Heart left ventricle (tissue), 16 donors: ENCODE results near the gene KLHDC9. TPM values are rescaled to one million over a fixed set of nuclear protein-coding genes. Genes with fewer than 3 reads are reported as not detected.

Source experiments
- ATAC-seq, 4 donors: fragments of 200-7000 bp; cut with Tn5 transposase; one replicate each; pipeline ENCODE4 v1.9.1; 2020 to 2022; ENCODE audit warnings: moderate library complexity in 4 of 4, mild to moderate bottlenecking in 3 of 4, moderate number of reproducible peaks in 1 of 4
- DNase-seq, 5 donors: peaks; one replicate each; pipeline ENCODE4 v3.0.0-alpha.2; 2020
- H3K27ac ChIP-seq, 12 donors: fragments of 200-600 bp; sonication (generic) in 4 of 12; one replicate each; pipeline versions ENCODE4 v1.5.0 to v1.8.0; 2016 to 2022; ENCODE audit warnings: mild to moderate bottlenecking in 2 of 12
- H3K27me3 ChIP-seq, 9 donors: fragments of 200-600 bp; sonication (generic) in 2 of 9; one replicate each; pipeline versions ENCODE4 v1.5.1 to v1.8.0; 2016 to 2022; ENCODE audit warnings: mild to moderate bottlenecking in 3 of 9
- H3K36me3 ChIP-seq, 9 donors: fragments of 200-600 bp; sonication (generic) in 2 of 9; one replicate each; pipeline versions ENCODE4 v1.5.0 to v1.8.0; 2018 to 2022; ENCODE audit warnings: mild to moderate bottlenecking in 2 of 9
- H3K4me1 ChIP-seq, 12 donors: fragments of 200-600 bp; sonication (generic) in 4 of 12; one replicate each; pipeline versions ENCODE4 v1.5.0 to v1.8.0; 2016 to 2022; ENCODE audit warnings: mild to moderate bottlenecking in 3 of 12
- H3K4me3 ChIP-seq, 12 donors: fragments of 200-600 bp; sonication (generic) in 4 of 12; one replicate each; pipeline versions ENCODE4 v1.5.0 to v1.8.0; 2017 to 2022; ENCODE audit warnings: mild to moderate bottlenecking in 9 of 12, moderate library complexity in 4 of 12
- H3K9me3 ChIP-seq, 12 donors: fragments of 200-600 bp; sonication (generic) in 4 of 12; one replicate each; pipeline versions ENCODE4 v1.5.0 to v1.8.0; 2016 to 2022; ENCODE audit warnings: mild to moderate bottlenecking in 1 of 12
- CTCF ChIP-seq, 12 donors: fragments of 200-600 bp; sonication (generic) in 4 of 12; IDR thresholded peaks; one replicate each; pipeline versions ENCODE4 v1.5.0 to v1.8.0; 2018 to 2022; ENCODE audit warnings: antibody characterized with exemption in 12 of 12, mild to moderate bottlenecking in 5 of 12
- POLR2A ChIP-seq, 2 donors: fragments of 450-650 bp; IDR thresholded peaks; one replicate each; pipeline ENCODE4 v1.6.1; 2017; ENCODE audit warnings: antibody characterized with exemption in 2 of 2, mild to moderate bottlenecking in 2 of 2, moderate library complexity in 2 of 2
- WGBS, 4 donors: extraction: QIAGEN DNeasy Blood & Tissue Kit in 2 of 4; methylation state at CpG; one replicate each; pipeline versions ENCODE4 v1.1.5 to v1.1.7; 2013 to 2018; 5-methylcytosine and 5-hydroxymethylcytosine counted together
- intact Hi-C, 10 donors: fragments of 100-400 bp; cut with DNase I; formaldehyde crosslinking; loops; one replicate each; pipeline versions ENCODE4 v1.11.1 to v1.14.2; 2022
- polyA plus RNA-seq, 2 donors: library from polyadenylated mRNA; stranded (reverse); fragments of 200-250 nt; gene quantifications; one replicate each; pipeline ENCODE4 v1.2.3, GENCODE V29; 2013
- total RNA-seq, 9 donors: library from RNA; depleted of rRNA in 2 of 9; stranded (reverse); fragments of >200 nt in 2 of 9; fragmentation: NEBNext Ultra II Directional in 3 of 9; extraction: Animal tissue kit (Norgen Biotek cat#: 25700) in 3 of 9; gene quantifications; one replicate each; pipeline versions ENCODE4 v1.1.0 to v1.2.4, GENCODE V29; 2016 to 2023
- donor health status: ischemic (EF 13 %, LVEDD 7.1; RV severe dilation, severe dysfunction).
- donor health status: healthy with polysubstance abuse.
- donor health status: DM: no; HTN: yes; CAD: no.
- donor health status: DM: no; HTN: no; CAD: no.
- donor health status: ischemic (EF 25% LVEDD 6.9; RV normal size, moderate dysfunction).
- donor health status: ischemic (EF 25% LVEDD 5.7; RV mildly dilated, moderate dysfunction).
- donor health status: healthy.
- donor health status: DM: yes; HTN: yes; CAD: no.
- donor health status: ischemic (EF 35%, LVEDD 5.7; RV mildly dilated, moderate dysfunction).
- donor health status: nonischemic (EF 11% LVEDD 7.7; RV severe dilation, severe dysfunction).
- donor health status: DM: yes; HTN: yes; CAD: no.
- donor health status: PGD.
- donor health status: ischemic (EF 29% LVEDD 5.4; RV normal size, mild dysfunction).
- donor health status: nonischemic (EF 23%, LVEDD 6.1; RV moderate dilation, normal function).

The KLHDC9 gene
- total and polyA plus RNA-seq, 11 donors: 0.43 to 13.3 (median 4.8) TPM

- Histone ChIP-seq H3K27me3 (peaks cover 0 to 5% (median 0%) of the 10 kb centered on the region in 9 donors), H3K4me3 (no peak overlapping the region), H3K36me3 (no peaks in the 10 kb centered on the region), H3K27ac (no peak overlapping the region), H3K4me1 (peaks cover 0 to 3% (median 0%) of the 10 kb centered on the region in 12 donors), H3K9me3 (no peaks in the 10 kb centered on the region)
- 64 to 81% (median 79%) methylated on average over 6 to 9 of the region's 9 CpGs for WGBS, 4 donors
- TF ChIP-seq CTCF (IDR thresholded peaks at IDR 0.05): no peak
- no peak for TF ChIP-seq POLR2A (IDR thresholded peaks at IDR 0.05)
- intact Hi-C loops: no loop called here
- ATAC-seq: no peak
- no peak for DNase-seq
Measured at GRCh38 chr1:161077426-161077825, 20.7 kb upstream of the KLHDC9 start.

- Histone ChIP-seq H3K36me3 (no peaks in the 10 kb centered on the region), H3K9me3 (no peaks in the 10 kb centered on the region), H3K27ac (no peak overlapping the region), H3K4me1 (peaks cover 0 to 16% (median 0%) of the 10 kb centered on the region in 12 donors), H3K27me3 (peaks cover 0 to 5% (median 0%) of the 10 kb centered on the region in 9 donors), H3K4me3 (no peak overlapping the region)
- 51 to 65% (median 52%) methylated on average over 38 to 41 of the region's 41 CpGs for WGBS, 4 donors
- intact Hi-C loops: no loop called here
- TF ChIP-seq CTCF (IDR thresholded peaks at IDR 0.05) (no peak), POLR2A (IDR thresholded peaks at IDR 0.05) (no peak)
- ATAC-seq (no peak), DNase-seq (no peak)
Measured at GRCh38 chr1:161079436-161080110, 18.6 kb upstream of the KLHDC9 start.

- 77 to 85% (median 80%) methylated on average over 5 of the region's 5 CpGs for WGBS, 4 donors
- TF ChIP-seq CTCF (IDR thresholded peaks at IDR 0.05) (no peak), POLR2A (IDR thresholded peaks at IDR 0.05) (no peak)
- intact Hi-C loops: no loop called here
Measured at GRCh38 chr1:161080441-161081405, 17.4 kb upstream of the KLHDC9 start.

GRCh38 chr1:161081519-161081918 is 16.6 kb upstream of the KLHDC9 start:
- no peaks in the 10 kb centered on the region for H3K9me3 ChIP-seq
- H3K27me3 ChIP-seq: peaks cover 0 to 5% (median 0%) of the 10 kb centered on the region in 9 donors
- H3K4me3 ChIP-seq: no peak overlapping the region
- TF ChIP-seq POLR2A (IDR thresholded peaks at IDR 0.05): no peak
- TF ChIP-seq CTCF (IDR thresholded peaks at IDR 0.05): no peak
- intact Hi-C loops: no loop called here
- no peaks in the 10 kb centered on the region for H3K36me3 ChIP-seq
- WGBS, 4 donors: 76 to 96% (median 79%) methylated on average over 5 of the region's 5 CpGs
- DNase-seq: no peak
- H3K4me1 ChIP-seq: peaks cover 0 to 16% (median 0%) of the 10 kb centered on the region in 12 donors
- no peak overlapping the region for H3K27ac ChIP-seq
- no peak for ATAC-seq

More at GRCh38 chr1:161080441-161081405, 17.4 kb upstream of the KLHDC9 start:
- H3K36me3 ChIP-seq: no peaks in the 10 kb centered on the region
- H3K4me3 ChIP-seq: no peak overlapping the region
- H3K9me3 ChIP-seq: no peaks in the 10 kb centered on the region
- no peak overlapping the region for H3K27ac ChIP-seq
- ATAC-seq (no peak), DNase-seq (no peak)
- peaks cover 0 to 16% (median 0%) of the 10 kb centered on the region in 12 donors for H3K4me1 ChIP-seq
- peaks cover 0 to 5% (median 0%) of the 10 kb centered on the region in 9 donors for H3K27me3 ChIP-seq
